HG03469 (cell line): ENCODE measurements around the gene MED8.

ENCODE experiments used
- ATAC-seq: cut with Tn5 transposase; IDR thresholded peaks from one replicate; pipeline ENCODE4 v1.9.1; 2021; ENCODE audit warnings: mild to moderate bottlenecking, moderate library complexity, moderate number of reproducible peaks; ENCODE audit not compliant: unreplicated experiment

Gene MED8

GRCh38 chr1:43339584-43340232 is 49.9 kb downstream of the MED8 start:
- no peak for ATAC-seq

GRCh38 chr1:43338001-43338400 is 51.6 kb downstream of the MED8 start:
- ATAC-seq: no peak

- no peak for ATAC-seq
These were observed 52.0 kb downstream of the MED8 start, which contains the start of gene MPL for GRCh38 chr1:43337588-43337987. MPL (plus strand) TSS chr1:43337818; CDS start chr1:43337849, 31 bp downstream.

- no peak for ATAC-seq
These were observed 55.0 kb downstream of the MED8 start for GRCh38 chr1:43334453-43335205.
